Liver (tissue), 9 donors: ENCODE results near the gene ANKRD6. TPM values are rescaled to one million over a fixed set of nuclear protein-coding genes. Genes with fewer than 3 reads are reported as not detected.

ENCODE experiments used
- DNase-seq: peaks from one replicate; pipeline ENCODE4 v3.0.0-alpha.2; 2017; ENCODE audit warnings: low spot score
- H3K27ac ChIP-seq, 2 donors: one replicate each; pipeline ENCODE4 v1.7.0; 2013; ENCODE audit warnings: inconsistent platforms in 2 of 2, low read length in 2 of 2, control low read depth in 1 of 2, low read depth in 1 of 2, mild to moderate bottlenecking in 1 of 2
- H3K27me3 ChIP-seq, 4 donors: one replicate each; pipeline versions ENCODE4 v1.6.1 to v1.7.0; 2013; ENCODE audit warnings: low read length in 3 of 4, inconsistent platforms in 1 of 4, mild to moderate bottlenecking in 1 of 4, moderate library complexity in 1 of 4; ENCODE audit not compliant: control insufficient read depth in 4 of 4, insufficient read depth in 4 of 4
- H3K36me3 ChIP-seq, 4 donors: one replicate each; pipeline versions ENCODE4 v1.6.1 to v1.7.0; 2013; ENCODE audit warnings: low read length in 3 of 4, mild to moderate bottlenecking in 3 of 4, low read depth in 1 of 4, moderate library complexity in 1 of 4; ENCODE audit not compliant: control insufficient read depth in 4 of 4, insufficient read depth in 3 of 4
- H3K4me1 ChIP-seq, 4 donors: one replicate each; pipeline versions ENCODE4 v1.6.1 to v1.7.0; 2013; ENCODE audit warnings: low read length in 3 of 4, mild to moderate bottlenecking in 3 of 4, moderate library complexity in 1 of 4; ENCODE audit not compliant: control insufficient read depth in 4 of 4, insufficient read depth in 4 of 4
- H3K4me3 ChIP-seq, 3 donors: one replicate each; pipeline versions ENCODE4 v1.6.1 to v1.7.0; 2013; ENCODE audit warnings: low read length in 3 of 3, control low read depth in 1 of 3, low read depth in 1 of 3, mild to moderate bottlenecking in 1 of 3
- H3K9ac ChIP-seq, 2 donors: one replicate each; pipeline ENCODE4 v1.7.0; 2013; ENCODE audit warnings: low read length in 2 of 2, mild to moderate bottlenecking in 2 of 2, moderate library complexity in 2 of 2, control low read depth in 1 of 2, low read depth in 1 of 2
- H3K9me3 ChIP-seq, 4 donors: one replicate each; pipeline versions ENCODE4 v1.6.1 to v1.7.0; 2013; ENCODE audit warnings: low read length in 3 of 4; ENCODE audit not compliant: control insufficient read depth in 4 of 4
- CTCF ChIP-seq: fragments of 150-350 bp; IDR thresholded peaks from 2 replicates; pipeline ENCODE4 v1.5.1; 2017; ENCODE audit warnings: improper control_type of control experiment, low read depth, low read length; ENCODE audit not compliant: missing input control
- EGR1 ChIP-seq, 2 donors: IDR thresholded peaks; 2 replicates each; pipeline ENCODE4 v1.6.1; 2016 to 2018; ENCODE audit warnings: antibody characterized with exemption in 2 of 2, low read depth in 2 of 2
- FOXA2 ChIP-seq: IDR thresholded peaks from 2 replicates; pipeline ENCODE4 v1.6.1; 2016; ENCODE audit warnings: antibody characterized with exemption
- GABPA ChIP-seq, 2 donors: IDR thresholded peaks in 1 of 2; conservative IDR thresholded peaks in 1 of 2; 2 replicates each; pipeline ENCODE4 v1.6.1; 2016; ENCODE audit warnings: antibody characterized with exemption in 2 of 2, mild to moderate bottlenecking in 1 of 2, moderate library complexity in 1 of 2
- HNF4A ChIP-seq, 2 donors: conservative IDR thresholded peaks; 2 replicates each; pipeline ENCODE4 v1.6.1; 2016; ENCODE audit warnings: antibody characterized with exemption in 2 of 2, mild to moderate bottlenecking in 2 of 2
- HNF4G ChIP-seq: IDR thresholded peaks from 2 replicates; pipeline ENCODE4 v1.6.1; 2016; ENCODE audit warnings: antibody characterized with exemption
- JUND ChIP-seq, 2 donors: IDR thresholded peaks; 2 replicates each; pipeline ENCODE4 v1.6.1; 2016; ENCODE audit warnings: antibody characterized with exemption in 2 of 2
- NR2F2 ChIP-seq: IDR thresholded peaks from 2 replicates; pipeline ENCODE4 v1.6.1; 2016; ENCODE audit warnings: antibody characterized with exemption
- RXRA ChIP-seq, 2 donors: IDR thresholded peaks; 2 replicates each; pipeline ENCODE4 v1.6.1; 2017 to 2018; ENCODE audit warnings: antibody characterized with exemption in 2 of 2, mild to moderate bottlenecking in 1 of 2
- SP1 ChIP-seq: IDR thresholded peaks from 2 replicates; pipeline ENCODE4 v1.6.1; 2018; ENCODE audit warnings: antibody characterized with exemption, mild to moderate bottlenecking
- TAF1 ChIP-seq: conservative IDR thresholded peaks from 2 replicates; pipeline ENCODE4 v1.6.1; 2016; ENCODE audit warnings: antibody characterized with exemption, mild to moderate bottlenecking
- YY1 ChIP-seq: IDR thresholded peaks from 2 replicates; pipeline ENCODE4 v1.6.1; 2016; ENCODE audit warnings: antibody characterized with exemption, mild to moderate bottlenecking
- ZBTB33 ChIP-seq: IDR thresholded peaks from 2 replicates; pipeline ENCODE4 v1.6.1; 2016; ENCODE audit warnings: antibody characterized with exemption
- WGBS: extraction: QIAGEN DNeasy Blood & Tissue Kit; methylation state at CpG from one replicate; pipeline ENCODE4 v1.1.7; 2013; 5-methylcytosine and 5-hydroxymethylcytosine counted together
- polyA plus RNA-seq, 2 donors: library from polyadenylated mRNA; stranded (reverse) in 1 of 2; unstranded in 1 of 2; fragments of 200-250 nt in 1 of 2; fragments of >200 nt in 1 of 2; fragmentation: Nextera tagmentation in 1 of 2; extraction: Ambion mirVana in 1 of 2; gene quantifications; one replicate each; pipeline versions ENCODE4 v1.2.1 to v1.2.3, GENCODE V29; 2013 to 2015
- total RNA-seq, 2 donors: library from RNA; depleted of rRNA; stranded (reverse); fragments of >200 nt; gene quantifications; one replicate each; pipeline ENCODE4 v1.2.3, GENCODE V29; 2014
- TF ChIP-seq, protein P1 (sequence below): IDR thresholded peaks from 2 replicates; pipeline ENCODE4 v1.6.1; 2016; ENCODE audit warnings: antibody characterized with exemption, mild to moderate bottlenecking
- TF ChIP-seq, protein P2 (sequence below): IDR thresholded peaks from 2 replicates; pipeline ENCODE4 v1.6.1; 2016; ENCODE audit warnings: antibody characterized with exemption
- donor health status: healthy.
- donor health status: healthy.
- donor health status: healthy.
- donor health status: healthy.
- donor health status: healthy.

Gene ANKRD6
- total and polyA plus RNA-seq, 4 donors: 2.9 to 9.2 (median 3.8) TPM

DNA sequence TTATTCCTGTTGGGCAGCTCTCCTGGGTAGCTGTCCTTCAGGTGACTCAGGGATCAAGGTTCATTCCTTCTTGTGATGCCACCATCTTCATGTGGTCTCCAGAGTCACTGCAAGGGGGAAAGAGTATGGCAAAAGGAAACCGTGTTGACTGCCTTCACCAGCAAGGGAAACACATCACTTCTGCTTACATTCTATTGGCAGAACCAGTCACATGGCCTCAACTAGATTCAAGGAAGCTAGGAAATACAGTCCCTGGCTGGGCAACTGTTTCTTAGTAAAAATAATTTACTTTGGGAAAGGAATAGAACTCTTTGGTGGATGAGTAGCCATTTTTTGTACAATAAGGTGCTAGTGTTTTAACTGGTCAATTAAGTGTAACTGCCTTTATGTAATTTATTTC is 5.3 kb downstream of the ANKRD6 start:
- Histone ChIP-seq H3K27ac (no peak overlapping the region), H3K4me1 (peaks cover 0 to 9% (median under 1%) of the 10 kb centered on the region in 4 donors), H3K36me3 (no peaks in the 10 kb centered on the region), H3K9ac (no peak overlapping the region), H3K9me3 (no peaks in the 10 kb centered on the region), H3K4me3 (no peak overlapping the region), H3K27me3 (no peaks in the 10 kb centered on the region)
- DNase-seq: no peak
- 88% methylated on average over 1 of the region's 1 CpG for WGBS
- no peak for TF ChIP-seq JUND (IDR thresholded peaks at IDR 0.05)
- no peak for TF ChIP-seq HNF4A (conservative IDR thresholded peaks at IDR 0.05)
- TF ChIP-seq CTCF: no peak
- TF ChIP-seq, protein P1, sequence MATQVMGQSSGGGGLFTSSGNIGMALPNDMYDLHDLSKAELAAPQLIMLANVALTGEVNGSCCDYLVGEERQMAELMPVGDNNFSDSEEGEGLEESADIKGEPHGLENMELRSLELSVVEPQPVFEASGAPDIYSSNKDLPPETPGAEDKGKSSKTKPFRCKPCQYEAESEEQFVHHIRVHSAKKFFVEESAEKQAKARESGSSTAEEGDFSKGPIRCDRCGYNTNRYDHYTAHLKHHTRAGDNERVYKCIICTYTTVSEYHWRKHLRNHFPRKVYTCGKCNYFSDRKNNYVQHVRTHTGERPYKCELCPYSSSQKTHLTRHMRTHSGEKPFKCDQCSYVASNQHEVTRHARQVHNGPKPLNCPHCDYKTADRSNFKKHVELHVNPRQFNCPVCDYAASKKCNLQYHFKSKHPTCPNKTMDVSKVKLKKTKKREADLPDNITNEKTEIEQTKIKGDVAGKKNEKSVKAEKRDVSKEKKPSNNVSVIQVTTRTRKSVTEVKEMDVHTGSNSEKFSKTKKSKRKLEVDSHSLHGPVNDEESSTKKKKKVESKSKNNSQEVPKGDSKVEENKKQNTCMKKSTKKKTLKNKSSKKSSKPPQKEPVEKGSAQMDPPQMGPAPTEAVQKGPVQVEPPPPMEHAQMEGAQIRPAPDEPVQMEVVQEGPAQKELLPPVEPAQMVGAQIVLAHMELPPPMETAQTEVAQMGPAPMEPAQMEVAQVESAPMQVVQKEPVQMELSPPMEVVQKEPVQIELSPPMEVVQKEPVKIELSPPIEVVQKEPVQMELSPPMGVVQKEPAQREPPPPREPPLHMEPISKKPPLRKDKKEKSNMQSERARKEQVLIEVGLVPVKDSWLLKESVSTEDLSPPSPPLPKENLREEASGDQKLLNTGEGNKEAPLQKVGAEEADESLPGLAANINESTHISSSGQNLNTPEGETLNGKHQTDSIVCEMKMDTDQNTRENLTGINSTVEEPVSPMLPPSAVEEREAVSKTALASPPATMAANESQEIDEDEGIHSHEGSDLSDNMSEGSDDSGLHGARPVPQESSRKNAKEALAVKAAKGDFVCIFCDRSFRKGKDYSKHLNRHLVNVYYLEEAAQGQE: no peak
- TF ChIP-seq YY1: no peak
- TF ChIP-seq TAF1: no peak
- no peak for TF ChIP-seq EGR1 (IDR thresholded peaks at IDR 0.05; ENCODE audit: low read depth in 2 of 2)
- no peak for TF ChIP-seq NR2F2
- TF ChIP-seq HNF4G: no peak
- TF ChIP-seq, protein P2, sequence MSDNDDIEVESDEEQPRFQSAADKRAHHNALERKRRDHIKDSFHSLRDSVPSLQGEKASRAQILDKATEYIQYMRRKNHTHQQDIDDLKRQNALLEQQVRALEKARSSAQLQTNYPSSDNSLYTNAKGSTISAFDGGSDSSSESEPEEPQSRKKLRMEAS: no peak
- no peak for TF ChIP-seq SP1
- TF ChIP-seq RXRA (IDR thresholded peaks at IDR 0.05): no peak
- no peak for TF ChIP-seq FOXA2
- TF ChIP-seq ZBTB33: no peak
- no peak for TF ChIP-seq GABPA (IDR thresholded peaks at IDR 0.05 in 1 of 2, conservative IDR thresholded peaks at IDR 0.05 in 1 of 2)

DNA sequence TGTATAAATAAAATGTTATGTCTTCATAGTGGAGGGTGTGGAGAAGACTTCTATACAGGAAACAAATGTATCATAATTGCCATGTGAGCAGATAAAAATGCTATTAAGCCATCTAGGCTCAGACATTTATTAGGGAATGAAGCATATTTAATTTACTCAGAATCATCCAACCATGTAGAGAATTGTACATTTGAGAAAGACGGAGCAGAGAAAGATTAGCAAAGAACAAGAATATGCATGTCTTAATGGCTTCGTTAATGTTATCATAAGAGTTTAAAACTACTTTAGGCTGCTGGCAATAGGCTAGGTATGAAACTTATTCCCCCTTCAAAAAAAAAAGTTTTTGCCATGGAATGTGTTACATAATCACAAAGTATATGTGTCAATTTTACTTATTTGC is 6.1 kb downstream of the ANKRD6 start:
- DNase-seq: no peak
- WGBS: 97% methylated on average over 2 of the region's 2 CpGs
- Histone ChIP-seq H3K27ac (no peak overlapping the region), H3K27me3 (no peaks in the 10 kb centered on the region), H3K9ac (no peak overlapping the region), H3K9me3 (no peaks in the 10 kb centered on the region), H3K36me3 (no peaks in the 10 kb centered on the region), H3K4me3 (no peak overlapping the region), H3K4me1 (peaks cover 2 to 10% (median 4%) of the 10 kb centered on the region in 4 donors)
- TF ChIP-seq, protein P1: no peak
- no peak for TF ChIP-seq RXRA (IDR thresholded peaks at IDR 0.05)
- TF ChIP-seq SP1: no peak
- no peak for TF ChIP-seq HNF4A (conservative IDR thresholded peaks at IDR 0.05)
- TF ChIP-seq, protein P2: no peak
- no peak for TF ChIP-seq YY1
